ENCODE measurements around the gene RANBP2. TPM values are rescaled to one million over a fixed set of nuclear protein-coding genes. Genes with fewer than 3 reads are reported as not detected.

RANBP2 gene
- total and polyA plus RNA-seq, 2 experiments from 2014 or later = 9.6 to 72.9 TPM

DNA sequence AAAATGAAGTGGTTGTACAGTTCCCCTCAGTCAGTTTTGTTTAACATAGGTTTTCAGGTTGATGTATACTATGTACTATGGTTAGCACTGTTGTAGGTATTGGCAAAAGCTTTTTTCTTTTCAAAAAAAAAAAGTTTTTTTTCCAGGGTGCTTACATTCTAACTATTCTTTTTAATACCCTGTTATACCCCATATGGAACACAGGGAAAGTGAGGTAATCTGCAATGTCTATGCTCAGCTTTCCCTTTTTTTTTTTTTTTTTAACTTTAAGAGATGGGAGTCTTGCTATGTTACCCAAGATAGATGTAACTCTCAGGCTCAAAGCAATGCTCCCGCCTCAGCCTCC is 66.7 kb downstream of the RANBP2 start:
- H2AFZ ChIP-seq = peak overlapping the region; percentile 64
- H4K20me1 ChIP-seq (ENCODE audit: insufficient read depth, poor library complexity, severe bottlenecking) = no peaks in the 10 kb centered on the region
- peak overlapping the region; percentile 91 for H3K27ac ChIP-seq
- peak overlapping the region; percentile 89 for H3K4me2 ChIP-seq
- 0% methylated on average over 1 of the region's 1 CpG for WGBS (ENCODE audit: low lambda C conversion rate, missing lambda C conversion rate)
- H3K4me3 ChIP-seq = peak overlapping the region; percentile 73
- H3K27me3 ChIP-seq = no peaks in the 10 kb centered on the region
- TF ChIP-seq EZH2 (IDR thresholded peaks at IDR 0.05; ENCODE audit: borderline replicate concordance) = no peak
- no peak for DNase-seq (ENCODE audit: low spot score)
- H3K79me2 ChIP-seq = peaks cover 11% of the 10 kb centered on the region
- no peaks in the 10 kb centered on the region for H3K36me3 ChIP-seq (replicated peaks; ENCODE audit: insufficient read depth, low read depth)
- H3K4me1 ChIP-seq (ENCODE audit: insufficient read depth) = peaks cover 7% of the 10 kb centered on the region
- H3K9me3 ChIP-seq (ENCODE audit: low read depth) = no peaks in the 10 kb centered on the region
- H3K9me2 ChIP-seq (replicated peaks; ENCODE audit: insufficient read depth) = no peaks in the 10 kb centered on the region

DNA sequence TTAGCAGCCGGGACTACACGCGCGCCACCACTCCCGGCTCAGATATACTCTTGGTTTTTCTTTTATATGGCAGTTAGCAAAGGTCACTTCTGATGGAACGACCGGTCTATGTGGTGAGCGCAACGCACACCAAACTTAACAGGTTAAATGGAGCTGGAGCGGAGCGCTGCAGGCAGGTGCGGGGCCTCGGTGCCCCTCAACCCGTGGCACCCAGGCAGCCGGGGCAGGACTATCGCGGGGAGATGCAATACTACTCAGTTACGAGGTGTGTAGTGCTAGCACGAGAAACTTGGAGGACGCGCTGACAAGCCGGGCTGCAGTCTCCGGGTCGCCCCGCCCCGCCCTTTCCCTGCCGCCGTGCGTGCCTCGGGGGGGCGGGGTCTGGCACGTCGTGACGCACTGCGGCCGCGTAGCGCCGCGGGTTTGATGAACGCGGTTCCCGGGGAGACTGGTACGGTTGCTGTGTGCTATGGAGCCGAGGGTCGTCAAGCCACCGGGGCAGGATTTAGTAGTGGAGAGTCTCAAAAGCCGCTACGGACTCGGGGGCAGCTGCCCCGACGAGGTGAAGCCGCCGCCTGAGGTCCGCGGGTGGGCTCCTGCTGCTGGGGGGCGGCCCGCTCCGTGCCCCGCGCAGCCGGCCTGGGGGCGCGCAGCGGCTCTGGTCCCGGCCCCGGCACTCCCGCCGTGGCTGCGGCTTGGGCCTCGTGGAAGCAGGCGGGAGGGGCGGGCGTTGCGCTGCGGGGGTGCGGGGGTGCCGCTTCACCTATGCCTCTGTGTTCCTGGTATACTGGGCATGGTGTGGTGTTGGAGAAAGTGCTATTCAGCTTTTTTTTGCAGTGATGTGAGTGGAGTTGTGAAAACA is 67.3 kb downstream of the RANBP2 start, which contains the start of gene CCDC138:
Gene CCDC138 (plus strand): TSS at position 418 of the 862 bp plus-strand sequence. CDS start 52 bp downstream, at position 470.
- peak within 1 kb of the TSS; percentile 66 for H2AFZ ChIP-seq
- H3K4me2 ChIP-seq = peak within 1 kb of the TSS; percentile 89
- H3K9me3 ChIP-seq (ENCODE audit: low read depth) = no peaks in the 10 kb centered on the region
- no peaks in the 10 kb centered on the region for H4K20me1 ChIP-seq (ENCODE audit: insufficient read depth, poor library complexity, severe bottlenecking)
- H3K36me3 ChIP-seq (replicated peaks; ENCODE audit: insufficient read depth, low read depth) = no peaks in the 10 kb centered on the region
- H3K79me2 ChIP-seq = peaks cover 11% of the 10 kb centered on the region
- 2% methylated on average over 49 of the region's 78 CpGs for WGBS (ENCODE audit: low lambda C conversion rate, missing lambda C conversion rate)
- no peaks in the 10 kb centered on the region for H3K9me2 ChIP-seq (replicated peaks; ENCODE audit: insufficient read depth)
- peak within 1 kb of the TSS; percentile 91 for H3K27ac ChIP-seq
- H3K4me1 ChIP-seq (ENCODE audit: insufficient read depth) = peaks cover 7% of the 10 kb centered on the region
- peak; percentile 95 for DNase-seq (ENCODE audit: low spot score)
- no peaks in the 10 kb centered on the region for H3K27me3 ChIP-seq
- peak within 1 kb of the TSS; percentile 73 for H3K4me3 ChIP-seq
- TF ChIP-seq EZH2 (IDR thresholded peaks at IDR 0.05; ENCODE audit: borderline replicate concordance) (no peak), EZH2phosphoT487 (IDR thresholded peaks at IDR 0.05; ENCODE audit: low read depth, severe bottlenecking, unreplicated experiment) (no peak)
- TF ChIP-seq, protein P1, sequence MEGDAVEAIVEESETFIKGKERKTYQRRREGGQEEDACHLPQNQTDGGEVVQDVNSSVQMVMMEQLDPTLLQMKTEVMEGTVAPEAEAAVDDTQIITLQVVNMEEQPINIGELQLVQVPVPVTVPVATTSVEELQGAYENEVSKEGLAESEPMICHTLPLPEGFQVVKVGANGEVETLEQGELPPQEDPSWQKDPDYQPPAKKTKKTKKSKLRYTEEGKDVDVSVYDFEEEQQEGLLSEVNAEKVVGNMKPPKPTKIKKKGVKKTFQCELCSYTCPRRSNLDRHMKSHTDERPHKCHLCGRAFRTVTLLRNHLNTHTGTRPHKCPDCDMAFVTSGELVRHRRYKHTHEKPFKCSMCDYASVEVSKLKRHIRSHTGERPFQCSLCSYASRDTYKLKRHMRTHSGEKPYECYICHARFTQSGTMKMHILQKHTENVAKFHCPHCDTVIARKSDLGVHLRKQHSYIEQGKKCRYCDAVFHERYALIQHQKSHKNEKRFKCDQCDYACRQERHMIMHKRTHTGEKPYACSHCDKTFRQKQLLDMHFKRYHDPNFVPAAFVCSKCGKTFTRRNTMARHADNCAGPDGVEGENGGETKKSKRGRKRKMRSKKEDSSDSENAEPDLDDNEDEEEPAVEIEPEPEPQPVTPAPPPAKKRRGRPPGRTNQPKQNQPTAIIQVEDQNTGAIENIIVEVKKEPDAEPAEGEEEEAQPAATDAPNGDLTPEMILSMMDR (IDR thresholded peaks at IDR 0.05; ENCODE audit: poor library complexity) = no peak

DNA sequence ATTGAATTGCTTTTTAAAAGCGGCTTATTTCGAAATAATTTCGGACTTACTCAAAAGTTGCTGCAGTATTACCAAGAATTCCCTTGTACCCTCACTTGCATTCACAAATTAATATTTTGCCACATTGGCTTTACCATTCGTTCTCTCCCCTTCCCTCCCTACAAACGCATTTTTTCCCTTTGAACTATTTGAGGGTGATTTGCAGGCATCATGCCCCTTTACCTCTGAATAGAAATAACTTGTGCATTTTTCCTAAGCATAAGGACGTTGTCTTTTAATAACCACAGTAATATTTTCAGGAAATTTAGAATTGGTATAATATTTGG is 67.9 kb downstream of the RANBP2 start:
- no peaks in the 10 kb centered on the region for H4K20me1 ChIP-seq (ENCODE audit: insufficient read depth, poor library complexity, severe bottlenecking)

More for the DNA sequence above, 67.9 kb downstream of the RANBP2 start:
- WGBS (ENCODE audit: low lambda C conversion rate, missing lambda C conversion rate) = 1% methylated on average over 6 of the region's 6 CpGs
- Histone ChIP-seq H3K27ac (peak overlapping the region; percentile 91), H3K36me3 (replicated peaks; ENCODE audit: insufficient read depth, low read depth) (no peaks in the 10 kb centered on the region), H3K9me2 (replicated peaks; ENCODE audit: insufficient read depth) (no peaks in the 10 kb centered on the region), H3K79me2 (peaks cover 11% of the 10 kb centered on the region), H3K27me3 (no peaks in the 10 kb centered on the region), H2AFZ (peak overlapping the region; percentile 66), H3K4me2 (peak overlapping the region; percentile 89), H3K4me1 (ENCODE audit: insufficient read depth) (peaks cover 7% of the 10 kb centered on the region), H3K9me3 (ENCODE audit: low read depth) (no peaks in the 10 kb centered on the region), H3K4me3 (peak overlapping the region; percentile 73)
- DNase-seq (ENCODE audit: low spot score) = no peak
- TF ChIP-seq EZH2phosphoT487 (IDR thresholded peaks at IDR 0.05; ENCODE audit: low read depth, severe bottlenecking, unreplicated experiment) = no peak
- no peak for TF ChIP-seq EZH2 (IDR thresholded peaks at IDR 0.05; ENCODE audit: borderline replicate concordance)
- TF ChIP-seq, protein P1 (IDR thresholded peaks at IDR 0.05; ENCODE audit: poor library complexity) = no peak
